IMR-90 (cell line): ENCODE data around the gene ZNF783. TPM values are rescaled to one million over a fixed set of nuclear protein-coding genes. Genes with fewer than 3 reads are reported as not detected.

Source experiments
- ATAC-seq: fragments of 200-7000 bp; cut with Tn5 transposase; 2 replicates; pipeline ENCODE4 v1.9.1; 2020; ENCODE audit warnings: low read depth, mild to moderate bottlenecking, moderate library complexity
- BruUV-seq: library from RNA; stranded (reverse); fragments of 400-500 nt; replicated peaks from 2 replicates; lab custom pipeline; 2021; lab: Mats Ljungman, UMichigan
- CTCF ChIA-PET: fragments of 300-600 bp; formaldehyde crosslinking; extraction: SDS; loops from one replicate; lab custom pipeline; 2021; ENCODE audit warnings: antibody characterized with exemption; lab: Yijun Ruan, JAX
- POLR2A ChIA-PET: fragments of 300-600 bp; sonication (Branson Sonifier 250); formaldehyde crosslinking; loops from one replicate; lab custom pipeline; 2022; ENCODE audit warnings: antibody characterized with exemption; ENCODE audit not compliant: unreplicated experiment; lab: Charles Lee
- DNase-seq: peaks from one replicate; pipeline ENCODE4 v3.0.0; 2013
- H2AFZ ChIP-seq: replicated peaks from 2 replicates; pipeline ENCODE3; 2013; ENCODE audit warnings: low read length, mild to moderate bottlenecking; ENCODE audit not compliant: poor library complexity
- H2AK5ac ChIP-seq: 2 replicates; pipeline ENCODE4 v1.6.1; 2013; ENCODE audit warnings: low read depth, low read length, inconsistent platforms
- H2AK9ac ChIP-seq: replicated peaks from 2 replicates; pipeline ENCODE3; 2013; ENCODE audit warnings: mild to moderate bottlenecking, low read depth, low read length, moderate library complexity; ENCODE audit not compliant: poor library complexity
- H2BK120ac ChIP-seq: 2 replicates; pipeline ENCODE4 v1.6.1; 2013; ENCODE audit warnings: low read depth, low read length, inconsistent platforms
- H2BK15ac ChIP-seq: 3 replicates; pipeline ENCODE4 v1.6.1; 2013; ENCODE audit warnings: low read depth, low read length, inconsistent platforms
- H2BK20ac ChIP-seq: 2 replicates; pipeline ENCODE4 v1.6.1; 2013; ENCODE audit warnings: low read depth, mild to moderate bottlenecking, inconsistent platforms, low read length, moderate library complexity
- H2BK5ac ChIP-seq: 2 replicates; pipeline ENCODE4 v1.6.1; 2013; ENCODE audit warnings: mild to moderate bottlenecking, low read depth, low read length, inconsistent platforms; ENCODE audit not compliant: poor library complexity, severe bottlenecking
- H3K14ac ChIP-seq: replicated peaks from 2 replicates; pipeline ENCODE4 v1.6.1; 2013; ENCODE audit warnings: low read depth, low read length, inconsistent platforms
- H3K18ac ChIP-seq: 2 replicates; pipeline ENCODE4 v1.6.1; 2013; ENCODE audit warnings: low read depth, low read length, control low read depth
- H3K23ac ChIP-seq: 2 replicates; pipeline ENCODE4 v1.6.1; 2013; ENCODE audit warnings: low read depth, low read length, inconsistent platforms
- H3K27ac ChIP-seq: 2 replicates; pipeline ENCODE4 v1.5.1; 2013; ENCODE audit warnings: mild to moderate bottlenecking, control low read depth, low read length; ENCODE audit not compliant: insufficient read depth
- H3K27me3 ChIP-seq: 2 replicates; pipeline ENCODE4 v1.6.1; 2013; ENCODE audit warnings: low read length; ENCODE audit not compliant: control insufficient read depth, insufficient read depth
- H3K36me3 ChIP-seq: 2 replicates; pipeline ENCODE4 v1.6.1; 2013; ENCODE audit warnings: low read length, mixed read lengths; ENCODE audit not compliant: control insufficient read depth, insufficient read depth
- H3K4ac ChIP-seq: 2 replicates; pipeline ENCODE4 v1.6.1; 2013; ENCODE audit warnings: low read depth, low read length, inconsistent platforms
- H3K4me1 ChIP-seq: 2 replicates; pipeline ENCODE4 v1.6.1; 2013; ENCODE audit warnings: low read length, mixed read lengths; ENCODE audit not compliant: control insufficient read depth, insufficient read depth
- H3K4me2 ChIP-seq: 2 replicates; pipeline ENCODE4 v1.6.1; 2013; ENCODE audit warnings: low read depth, mild to moderate bottlenecking, control low read depth, low read length, moderate library complexity
- H3K4me3 ChIP-seq: 2 replicates; pipeline ENCODE4 v1.5.1; 2013; ENCODE audit warnings: low read depth, mild to moderate bottlenecking, control low read depth, low read length, moderate library complexity; ENCODE audit not compliant: insufficient read depth
- H3K56ac ChIP-seq: 2 replicates; pipeline ENCODE4 v1.6.1; 2013; ENCODE audit warnings: low read length, inconsistent platforms; ENCODE audit not compliant: insufficient read depth; ENCODE audit errors: extremely low read depth
- H3K79me1 ChIP-seq, 2 experiments: 2 replicates each; pipeline ENCODE4 v1.6.1; 2013; ENCODE audit warnings: low read length in 2 of 2, inconsistent platforms in 1 of 2, low read depth in 1 of 2
- H3K9ac ChIP-seq: 2 replicates; pipeline ENCODE4 v1.6.1; 2013; ENCODE audit warnings: low read depth, low read length, control low read depth
- H3K9me1 ChIP-seq: 2 replicates; pipeline ENCODE4 v1.6.1; 2013; ENCODE audit warnings: low read length, inconsistent platforms; ENCODE audit not compliant: insufficient read depth
- H3K9me3 ChIP-seq: 2 replicates; pipeline ENCODE4 v1.6.1; 2013; ENCODE audit warnings: low read length; ENCODE audit not compliant: control insufficient read depth, insufficient read depth
- H4K20me1 ChIP-seq: 2 replicates; pipeline ENCODE4 v1.6.1; 2013; ENCODE audit warnings: low read length, inconsistent platforms; ENCODE audit not compliant: insufficient read depth
- H4K5ac ChIP-seq: 2 replicates; pipeline ENCODE4 v1.6.1; 2013; ENCODE audit warnings: mild to moderate bottlenecking, low read depth, low read length, control low read depth
- H4K8ac ChIP-seq, 2 experiments: 2 replicates each; pipeline ENCODE4 v1.6.1; 2013; ENCODE audit warnings: low read depth in 2 of 2, low read length in 2 of 2, control low read depth in 1 of 2, inconsistent platforms in 1 of 2
- H4K91ac ChIP-seq: 2 replicates; pipeline ENCODE4 v1.6.1; 2013; ENCODE audit warnings: low read depth, low read length, inconsistent platforms; ENCODE audit not compliant: insufficient read depth
- CEBPB ChIP-seq: IDR thresholded peaks from 2 replicates; pipeline ENCODE4 v1.6.1; 2012; ENCODE audit warnings: low read depth, low read length, improper control_type of control experiment
- CTCF ChIP-seq: conservative IDR thresholded peaks from 2 replicates; pipeline ENCODE4 v1.5.1; 2012; ENCODE audit warnings: mild to moderate bottlenecking, low read depth, low read length, improper control_type of control experiment
- MAFK ChIP-seq: IDR thresholded peaks from 2 replicates; pipeline ENCODE4 v1.6.1; 2012; ENCODE audit warnings: low read depth, low read length, improper control_type of control experiment
- MAZ ChIP-seq: IDR thresholded peaks from 2 replicates; pipeline ENCODE4 v1.6.1; 2012; ENCODE audit warnings: low read depth, mild to moderate bottlenecking, low read length, improper control_type of control experiment, moderate library complexity, borderline replicate concordance
- RAD21 ChIP-seq: IDR thresholded peaks from 2 replicates; pipeline ENCODE4 v1.6.1; 2012; ENCODE audit warnings: low read length, improper control_type of control experiment
- RCOR1 ChIP-seq: IDR thresholded peaks from 2 replicates; pipeline ENCODE4 v1.6.1; 2012; ENCODE audit warnings: mild to moderate bottlenecking, low read length, improper control_type of control experiment; ENCODE audit not compliant: insufficient replicate concordance
- RFX5 ChIP-seq: IDR thresholded peaks from 2 replicates; pipeline ENCODE4 v1.8.0; 2012; ENCODE audit warnings: low read depth, mild to moderate bottlenecking, low read length, moderate library complexity
- USF2 ChIP-seq: fragments of 150-350 bp; IDR thresholded peaks from 2 replicates; pipeline ENCODE4 v1.6.1; 2017; ENCODE audit warnings: mild to moderate bottlenecking, antibody characterized with exemption, low read length, low read depth
- WGBS, 2 experiments: methylation state at CpG; one replicate each; pipeline versions ENCODE4 v1.1.5 to v1.1.7; 2013; ENCODE audit warnings: missing lambda C conversion rate in 2 of 2; ENCODE audit not compliant: insufficient read length in 1 of 2; ENCODE audit errors: extremely low coverage in 2 of 2; 5-methylcytosine and 5-hydroxymethylcytosine counted together
- dilution Hi-C: fragments of 300-500 bp; cut with HindIII; formaldehyde crosslinking; loops from one replicate; pipeline ENCODE4 v1.14.3; 2018; ENCODE audit warnings: low sequenced_read_pairs; ENCODE audit not compliant: unreplicated experiment
- in situ Hi-C: fragments of 300-500 bp; cut with MboI; formaldehyde crosslinking; loops from 3 replicates; pipeline ENCODE4 v1.14.3; 2019; ENCODE audit warnings: low sequenced_read_pairs, inconsistent platforms, mixed read lengths
- intact Hi-C: fragments of 100-400 bp; cut with micrococcal nuclease; formaldehyde crosslinking; loops from 2 replicates; pipeline ENCODE4 v1.10.0; 2022
- polyA plus RNA-seq, 3 experiments: library from polyadenylated mRNA; depleted of rRNA; stranded (reverse); fragments of >200 nt; gene quantifications; 2 replicates each; pipeline ENCODE4 v1.2.3, GENCODE V29; 2012; ENCODE audit warnings: low replicate concordance in 1 of 3
- total RNA-seq: library from RNA; depleted of rRNA; stranded (reverse); fragments of >200 nt; gene quantifications from 2 replicates; pipeline ENCODE4 v1.2.3, GENCODE V29; 2012

The ZNF783 gene
- total and polyA plus RNA-seq, 2 of the 4 experiments (the other 2 are of a cell fraction) = 2.3 to 7.2 TPM

- no peak overlapping the region for H4K5ac ChIP-seq
- POLR2A ChIA-PET = no interaction called here
- dilution Hi-C loops (no loop called here), in situ Hi-C loops (no loop called here), intact Hi-C loops (no loop called here)
- H4K8ac ChIP-seq = no peak overlapping the region
- H3K14ac ChIP-seq = no peak overlapping the region
- no peak overlapping the region for H3K4ac ChIP-seq
- TF ChIP-seq RAD21 (no peak), CEBPB (no peak), MAZ (no peak), USF2 (no peak), RCOR1 (no peak), RFX5 (no peak), MAFK (no peak), CTCF (no peak)
- ATAC-seq (no peak), DNase-seq (no peak)
- H3K36me3 ChIP-seq = peaks cover 4% of the 10 kb centered on the region; the same call in 1 of the 2 replicates
- H3K18ac ChIP-seq = no peak overlapping the region
- no peak overlapping the region for H3K56ac ChIP-seq
- H2BK15ac ChIP-seq = no peak overlapping the region
- H3K4me2 ChIP-seq = no peak overlapping the region
- H3K4me3 ChIP-seq = no peak overlapping the region
- no peaks in the 10 kb centered on the region; the same call in 1 of the 2 replicates for H3K9me1 ChIP-seq
- no peaks in the 10 kb centered on the region for H3K9me3 ChIP-seq
- H3K4me1 ChIP-seq = no peaks in the 10 kb centered on the region
- H3K27ac ChIP-seq = no peak overlapping the region
- H2BK5ac ChIP-seq = no peak overlapping the region
- no peak overlapping the region for H2AFZ ChIP-seq
- no peak overlapping the region for H3K23ac ChIP-seq
- no peak overlapping the region for H3K9ac ChIP-seq
- CTCF ChIA-PET = no interaction called here
- no peaks in the 10 kb centered on the region for H3K79me1 ChIP-seq
- H3K27me3 ChIP-seq = no peaks in the 10 kb centered on the region
- H4K20me1 ChIP-seq = no peaks in the 10 kb centered on the region
- BruUV-seq = no TSS peak
- H2BK20ac ChIP-seq = no peak overlapping the region
- WGBS, 2 experiments = 94% methylated on average over 3 of the region's 6 CpGs; no CpG with 5 or more reads in 1 of the 2 experiments
- H4K91ac ChIP-seq = no peak overlapping the region
- no peak overlapping the region for H2AK9ac ChIP-seq
- no peak overlapping the region for H2AK5ac ChIP-seq
- H2BK120ac ChIP-seq = no peak overlapping the region
Measured at GRCh38 chr7:149295481-149295850, 33.5 kb downstream of the ZNF783 start.
